ENCODE results near the gene MIEN1. TPM values are rescaled to one million over a fixed set of nuclear protein-coding genes. Genes with fewer than 3 reads are reported as not detected.

Gene MIEN1
- total and polyA plus RNA-seq, 2 of the 13 experiments (the other 11 are each of a cell fraction or from before 2014, with no cell fraction given), result 40.6 to 56.6 TPM

- TF ChIP-seq ZNF670 (CRISPR knock-in tag; IDR thresholded peaks at IDR 0.05; ENCODE audit: borderline replicate concordance) (peak; percentile 58; the same call in 1 of the 2 replicates), NFE2 (CRISPR knock-in tag; IDR thresholded peaks at IDR 0.05) (no peak), AFF4 (CRISPR knock-in tag; IDR thresholded peaks at IDR 0.05) (no peak), SKI (IDR thresholded peaks at IDR 0.05; ENCODE audit: partially characterized antibody) (no peak), ZNF282 (IDR thresholded peaks at IDR 0.05; ENCODE audit: partially characterized antibody) (no peak), SMYD3 (CRISPR knock-in tag; IDR thresholded peaks at IDR 0.05) (0 out of 2 replicates have a peak, but pooled peaks have one; percentile 18), ZNF772 (CRISPR knock-in tag; IDR thresholded peaks at IDR 0.05) (peak; percentile 89), ZNF253 (CRISPR knock-in tag; IDR thresholded peaks at IDR 0.05; ENCODE audit: borderline replicate concordance) (no peak), RAD51 (IDR thresholded peaks at IDR 0.05; ENCODE audit: borderline replicate concordance) (no peak), ZSCAN20 (CRISPR knock-in tag; IDR thresholded peaks at IDR 0.05; ENCODE audit: borderline replicate concordance) (no peak), PHF20 (CRISPR knock-in tag; IDR thresholded peaks at IDR 0.05) (peak; percentile 54; the same call in 1 of the 2 replicates), KMT2B (CRISPR knock-in tag; IDR thresholded peaks at IDR 0.05) (no peak), ZBTB42 (CRISPR knock-in tag; IDR thresholded peaks at IDR 0.05) (0 out of 2 replicates have a peak, but pooled peaks have one; percentile 45), SNAPC2 (CRISPR knock-in tag; IDR thresholded peaks at IDR 0.05) (no peak), PCBP2 (optimal IDR thresholded peaks at IDR 0.05; ENCODE audit: low read depth, low read length, poor library complexity, severe bottlenecking) (no peak), ATAD3A (CRISPR knock-in tag; IDR thresholded peaks at IDR 0.05) (no peak; the same call in 1 of the 2 replicates), ZNF720 (CRISPR knock-in tag; IDR thresholded peaks at IDR 0.05) (no peak)
- TF ChIP-seq, protein P1, sequence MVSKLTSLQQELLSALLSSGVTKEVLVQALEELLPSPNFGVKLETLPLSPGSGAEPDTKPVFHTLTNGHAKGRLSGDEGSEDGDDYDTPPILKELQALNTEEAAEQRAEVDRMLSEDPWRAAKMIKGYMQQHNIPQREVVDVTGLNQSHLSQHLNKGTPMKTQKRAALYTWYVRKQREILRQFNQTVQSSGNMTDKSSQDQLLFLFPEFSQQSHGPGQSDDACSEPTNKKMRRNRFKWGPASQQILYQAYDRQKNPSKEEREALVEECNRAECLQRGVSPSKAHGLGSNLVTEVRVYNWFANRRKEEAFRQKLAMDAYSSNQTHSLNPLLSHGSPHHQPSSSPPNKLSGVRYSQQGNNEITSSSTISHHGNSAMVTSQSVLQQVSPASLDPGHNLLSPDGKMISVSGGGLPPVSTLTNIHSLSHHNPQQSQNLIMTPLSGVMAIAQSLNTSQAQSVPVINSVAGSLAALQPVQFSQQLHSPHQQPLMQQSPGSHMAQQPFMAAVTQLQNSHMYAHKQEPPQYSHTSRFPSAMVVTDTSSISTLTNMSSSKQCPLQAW (CRISPR knock-in tag; IDR thresholded peaks at IDR 0.05), result peak; percentile 96
- TF ChIP-seq, protein P2, sequence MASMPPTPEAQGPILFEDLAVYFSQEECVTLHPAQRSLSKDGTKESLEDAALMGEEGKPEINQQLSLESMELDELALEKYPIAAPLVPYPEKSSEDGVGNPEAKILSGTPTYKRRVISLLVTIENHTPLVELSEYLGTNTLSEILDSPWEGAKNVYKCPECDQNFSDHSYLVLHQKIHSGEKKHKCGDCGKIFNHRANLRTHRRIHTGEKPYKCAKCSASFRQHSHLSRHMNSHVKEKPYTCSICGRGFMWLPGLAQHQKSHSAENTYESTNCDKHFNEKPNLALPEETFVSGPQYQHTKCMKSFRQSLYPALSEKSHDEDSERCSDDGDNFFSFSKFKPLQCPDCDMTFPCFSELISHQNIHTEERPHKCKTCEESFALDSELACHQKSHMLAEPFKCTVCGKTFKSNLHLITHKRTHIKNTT (CRISPR knock-in tag; IDR thresholded peaks at IDR 0.05), result 0 out of 2 replicates have a peak, but pooled peaks have one; percentile 51
Observed at GRCh38 chr17:39738983-39739884, 8.9 kb upstream of the MIEN1 start (continued).

Measured in HepG2 (cell line).